Body of pancreas (tissue), 4 donors: ENCODE data around the gene HDHD5. TPM values are rescaled to one million over a fixed set of nuclear protein-coding genes. Genes with fewer than 3 reads are reported as not detected.

ENCODE experiments used
- ATAC-seq: fragments of 150-250 bp; one replicate; pipeline ENCODE4 v1.9.1; 2016
- DNase-seq, 4 donors: peaks; one replicate each; pipeline ENCODE4 v3.0.0-alpha.2; 2019
- H3K27ac ChIP-seq, 4 donors: fragments of 200-600 bp; sonication (generic); 1 replicate in 3 of 4; 2 replicates in 1 of 4; pipeline versions ENCODE4 v1.5.1 to v1.6.1; 2016 to 2019; ENCODE audit warnings: mild to moderate bottlenecking in 1 of 4, mixed read lengths in 1 of 4, moderate library complexity in 1 of 4
- H3K27me3 ChIP-seq, 2 donors: fragments of 200-600 bp; sonication (generic); one replicate each; pipeline ENCODE4 v1.6.0; 2016; ENCODE audit warnings: mild to moderate bottlenecking in 1 of 2
- H3K36me3 ChIP-seq, 2 donors: fragments of 200-600 bp; sonication (generic); replicated peaks in 1 of 2; 2 replicates each; pipeline ENCODE4 v1.5.1; 2016; ENCODE audit warnings: low read depth in 2 of 2; ENCODE audit not compliant: insufficient read depth in 1 of 2
- H3K4me1 ChIP-seq: fragments of 200-600 bp; sonication (generic); one replicate; pipeline ENCODE4 v1.6.0; 2016
- H3K4me3 ChIP-seq, 2 donors: fragments of 200-600 bp; sonication (generic); 1 replicate in 1 of 2; 2 replicates in 1 of 2; pipeline ENCODE4 v1.5.1; 2016 to 2019
- H3K9me3 ChIP-seq, 3 donors: fragments of 200-600 bp; sonication (generic); 1 replicate in 2 of 3; 2 replicates in 1 of 3; pipeline ENCODE4 v1.5.1; 2016
- POLR2A ChIP-seq, 3 donors: fragments of 450-650 bp; IDR thresholded peaks; one replicate each; pipeline ENCODE4 v1.6.1; 2016; ENCODE audit warnings: antibody characterized with exemption in 3 of 3, mild to moderate bottlenecking in 2 of 3
- WGBS, 2 donors: methylation state at CpG; one replicate each; pipeline ENCODE4 v1.1.5; 2017; 5-methylcytosine and 5-hydroxymethylcytosine counted together
- intact Hi-C: fragments of 100-400 bp; cut with DNase I; formaldehyde crosslinking; loops from one replicate; pipeline ENCODE4 v1.15.1; 2023
- total RNA-seq, 2 donors: library from RNA; depleted of rRNA; stranded (reverse); fragments of >200 nt; gene quantifications; one replicate each; pipeline ENCODE4 v1.1.0, GENCODE V29; 2016
- TF ChIP-seq, protein P1 (sequence below), 7 experiments: fragments of 450-650 bp in 4 of 7; fragments of 200-600 bp in 3 of 7; sonication (generic) in 3 of 7; IDR thresholded peaks; one replicate each; pipeline ENCODE4 v1.5.1; 2016 to 2019; ENCODE audit warnings: antibody characterized with exemption in 7 of 7

HDHD5 gene
- total RNA-seq, 2 donors from 2014 or later, result 22.1 to 28.7 TPM

GRCh38 chr22:17198170-17199002 is 39.3 kb upstream of the HDHD5 start:
- WGBS, 2 donors, result 46 to 68% methylated on average over 9 to 29 of the region's 29 CpGs
- Histone ChIP-seq H3K4me1 (peaks cover 5% of the 10 kb centered on the region), H3K27me3 (peaks cover 0 to 10% of the 10 kb centered on the region in 2 donors), H3K36me3 (no peaks in the 10 kb centered on the region), H3K4me3 (no peak overlapping the region), H3K27ac (peak overlapping the region in 2 of 4 donors; percentile 28 to 63), H3K9me3 (no peaks in the 10 kb centered on the region)
- intact Hi-C loops, result no loop called here
- ATAC-seq (peak; percentile 41), DNase-seq (peak in 1 of 4 donors; percentile 26)
- TF ChIP-seq, protein P1, sequence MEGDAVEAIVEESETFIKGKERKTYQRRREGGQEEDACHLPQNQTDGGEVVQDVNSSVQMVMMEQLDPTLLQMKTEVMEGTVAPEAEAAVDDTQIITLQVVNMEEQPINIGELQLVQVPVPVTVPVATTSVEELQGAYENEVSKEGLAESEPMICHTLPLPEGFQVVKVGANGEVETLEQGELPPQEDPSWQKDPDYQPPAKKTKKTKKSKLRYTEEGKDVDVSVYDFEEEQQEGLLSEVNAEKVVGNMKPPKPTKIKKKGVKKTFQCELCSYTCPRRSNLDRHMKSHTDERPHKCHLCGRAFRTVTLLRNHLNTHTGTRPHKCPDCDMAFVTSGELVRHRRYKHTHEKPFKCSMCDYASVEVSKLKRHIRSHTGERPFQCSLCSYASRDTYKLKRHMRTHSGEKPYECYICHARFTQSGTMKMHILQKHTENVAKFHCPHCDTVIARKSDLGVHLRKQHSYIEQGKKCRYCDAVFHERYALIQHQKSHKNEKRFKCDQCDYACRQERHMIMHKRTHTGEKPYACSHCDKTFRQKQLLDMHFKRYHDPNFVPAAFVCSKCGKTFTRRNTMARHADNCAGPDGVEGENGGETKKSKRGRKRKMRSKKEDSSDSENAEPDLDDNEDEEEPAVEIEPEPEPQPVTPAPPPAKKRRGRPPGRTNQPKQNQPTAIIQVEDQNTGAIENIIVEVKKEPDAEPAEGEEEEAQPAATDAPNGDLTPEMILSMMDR (IDR thresholded peaks at IDR 0.05), result no peak
- no peak for TF ChIP-seq POLR2A (IDR thresholded peaks at IDR 0.05)

GRCh38 chr22:17194213-17194612 is 35.1 kb upstream of the HDHD5 start:
- intact Hi-C loops, result no loop called here
- DNase-seq (no peak), ATAC-seq (no peak)

DNA sequence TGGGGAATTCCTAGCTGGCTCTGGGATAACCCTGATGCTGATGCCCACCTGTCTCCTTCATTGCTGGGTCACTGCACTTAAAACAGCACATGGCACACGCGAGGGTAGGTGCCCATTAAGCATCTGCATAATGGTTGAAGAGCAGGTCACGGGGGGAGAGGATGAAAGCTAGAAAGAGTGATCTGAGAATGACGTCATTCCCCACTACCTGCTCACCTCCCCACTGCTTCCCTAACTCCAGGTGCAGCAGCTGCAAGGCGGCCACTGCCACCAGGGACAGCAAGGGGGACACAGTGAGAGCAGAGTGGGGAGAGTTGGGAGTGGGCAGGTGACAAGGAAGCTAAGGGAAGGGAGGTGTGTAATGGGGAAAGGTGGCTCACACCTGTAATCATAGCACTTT is 33.1 kb upstream of the HDHD5 start:
- Histone ChIP-seq H3K4me1 (no peaks in the 10 kb centered on the region), H3K9me3 (no peaks in the 10 kb centered on the region), H3K4me3 (no peak overlapping the region), H3K36me3 (no peaks in the 10 kb centered on the region), H3K27me3 (no peaks in the 10 kb centered on the region), H3K27ac (no peak overlapping the region)
- intact Hi-C loops, result no loop called here
- ATAC-seq (no peak), DNase-seq (no peak)
- WGBS, 2 donors, result 81 to 86% methylated on average over 5 of the region's 5 CpGs
- TF ChIP-seq, protein P1 (IDR thresholded peaks at IDR 0.05), result no peak
- TF ChIP-seq POLR2A (IDR thresholded peaks at IDR 0.05), result no peak

More at GRCh38 chr22:17194213-17194612, 35.1 kb upstream of the HDHD5 start:
- 55% methylated on average over 2 to 7 of the region's 7 CpGs for WGBS, 2 donors
- H3K27me3 ChIP-seq, result peaks cover 0 to 9% of the 10 kb centered on the region in 2 donors
- no peaks in the 10 kb centered on the region for H3K4me1 ChIP-seq
- no peaks in the 10 kb centered on the region for H3K36me3 ChIP-seq
- no peak overlapping the region for H3K27ac ChIP-seq
- H3K9me3 ChIP-seq, result no peaks in the 10 kb centered on the region
- TF ChIP-seq POLR2A (IDR thresholded peaks at IDR 0.05), result no peak
- TF ChIP-seq, protein P1 (IDR thresholded peaks at IDR 0.05), result no peak
- H3K4me3 ChIP-seq, result no peak overlapping the region

DNA sequence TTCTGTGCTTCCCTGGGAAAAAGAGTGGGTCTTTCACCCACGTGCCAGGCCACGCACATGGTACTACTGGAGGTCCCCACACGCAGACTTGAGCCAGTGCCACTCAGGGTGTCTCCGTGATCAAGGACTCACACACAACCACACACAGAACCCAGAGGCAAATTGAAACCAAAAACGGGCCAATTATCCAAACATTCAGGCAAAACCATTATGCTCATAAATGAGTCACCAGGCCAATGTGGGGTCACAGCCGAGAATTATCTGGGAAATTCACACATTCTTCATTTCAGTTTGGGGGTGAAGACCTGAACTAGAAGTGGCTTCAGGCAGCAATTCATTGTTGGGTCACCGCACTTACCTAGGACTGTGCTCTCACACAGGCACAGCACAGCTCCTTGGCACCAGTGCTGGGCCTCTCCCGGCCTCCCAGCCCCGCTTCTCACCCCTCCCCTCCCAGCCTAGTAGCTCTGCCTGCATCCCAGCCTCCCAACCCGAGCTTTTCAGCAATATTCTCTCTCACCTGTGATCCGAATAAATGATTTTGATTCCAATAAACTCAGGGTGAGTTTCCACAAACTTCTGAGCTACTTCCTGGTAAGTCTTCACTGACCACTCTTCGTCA is 32.2 kb upstream of the HDHD5 start:
- DNase-seq (no peak), ATAC-seq (no peak)
- H3K36me3 ChIP-seq, result no peaks in the 10 kb centered on the region
- TF ChIP-seq POLR2A (IDR thresholded peaks at IDR 0.05), result no peak
- TF ChIP-seq, protein P1 (IDR thresholded peaks at IDR 0.05), result no peak
- no peaks in the 10 kb centered on the region for H3K4me1 ChIP-seq
- H3K27ac ChIP-seq, result no peak overlapping the region
- no peak overlapping the region for H3K4me3 ChIP-seq
- intact Hi-C loops, result no loop called here
- WGBS, 2 donors, result 83 to 90% methylated on average over 6 to 12 of the region's 12 CpGs
- H3K9me3 ChIP-seq, result no peaks in the 10 kb centered on the region
- no peaks in the 10 kb centered on the region for H3K27me3 ChIP-seq
